A673 (cell line): Measurements from ENCODE around the gene DEDD2.

ENCODE experiments used
- CTCF ChIP-seq: fragments of 300-800, 200-600 bp; sonication (generic); conservative IDR thresholded peaks from 2 replicates; pipeline ENCODE4 v1.5.1; 2017; ENCODE audit warnings: low read depth, mild to moderate bottlenecking, antibody characterized with exemption, low read length, moderate library complexity, mixed read lengths
- EZH2 ChIP-seq: fragments of 200-600 bp; sonication (generic); IDR thresholded peaks from 2 replicates; pipeline ENCODE4 v1.6.1; 2017; ENCODE audit warnings: borderline replicate concordance, low read depth, mild to moderate bottlenecking, mixed read lengths, antibody characterized with exemption, low read length; ENCODE audit not compliant: poor library complexity, severe bottlenecking

GRCh38 chr19:42151782-42152684 is 65.4 kb downstream of the DEDD2 start:
- TF ChIP-seq CTCF, result no peak
- TF ChIP-seq EZH2, result no peak
